Retina (tissue), 1 donor: Measurements from ENCODE around the gene CYB561D1.

Experiments
- DNase-seq: peaks from one replicate; pipeline ENCODE4 v3.0.0-alpha.2; 2016

Gene CYB561D1

GRCh38 chr1:109502364-109502851, 8.5 kb downstream of the CYB561D1 start:
- no peak for DNase-seq

GRCh38 chr1:109503935-109504334, 10.0 kb downstream of the CYB561D1 start:
- no peak for DNase-seq

GRCh38 chr1:109504974-109505373, 11.1 kb downstream of the CYB561D1 start:
- DNase-seq = no peak

- peak; percentile 28 for DNase-seq
These were observed 14.3 kb downstream of the CYB561D1 start for GRCh38 chr1:109508001-109508872.

GRCh38 chr1:109508873-109509175, 14.9 kb downstream of the CYB561D1 start:
- peak; percentile 28 for DNase-seq

GRCh38 chr1:109509176-109510134, 15.6 kb downstream of the CYB561D1 start, which contains the start of gene AMIGO1:
AMIGO1 (minus strand) TSS chr1:109509727; CDS start chr1:109508912, 815 bp downstream.
- DNase-seq = peak; percentile 68

- no peak for DNase-seq
These were observed 19.3 kb downstream of the CYB561D1 start for GRCh38 chr1:109513110-109513710.

- DNase-seq = no peak
These were observed 21.0 kb downstream of the CYB561D1 start for GRCh38 chr1:109514846-109515245.

- no peak for DNase-seq
These were observed 23.0 kb downstream of the CYB561D1 start for GRCh38 chr1:109516872-109517271.

- no peak for DNase-seq
These were observed 23.4 kb downstream of the CYB561D1 start for GRCh38 chr1:109517337-109517736.

- peak; percentile 44 for DNase-seq
These were observed 27.4 kb downstream of the CYB561D1 start for GRCh38 chr1:109521002-109521951.

GRCh38 chr1:109522026-109522425, 28.1 kb downstream of the CYB561D1 start:
- peak; percentile 9 for DNase-seq

GRCh38 chr1:109523706-109524105, 29.8 kb downstream of the CYB561D1 start:
- DNase-seq = no peak

- DNase-seq = peak; percentile 62
These were observed 33.4 kb downstream of the CYB561D1 start for GRCh38 chr1:109527098-109527811.

GRCh38 chr1:109527846-109528695, 34.2 kb downstream of the CYB561D1 start:
- no peak for DNase-seq

- no peak for DNase-seq
These were observed 34.8 kb downstream of the CYB561D1 start for GRCh38 chr1:109528712-109529111.

GRCh38 chr1:109529881-109530456, 36.1 kb downstream of the CYB561D1 start:
- peak; percentile 92 for DNase-seq

GRCh38 chr1:109530457-109531087, 36.7 kb downstream of the CYB561D1 start:
- DNase-seq = no peak

- DNase-seq = peak; percentile 29
These were observed 37.5 kb downstream of the CYB561D1 start for GRCh38 chr1:109531380-109531779.
